Fibroblast of gingiva (primary cell): ENCODE results near the gene HNRNPR.

Experiments used
- DNase-seq: peaks from one replicate; pipeline ENCODE4 v3.0.0-alpha.2; 2011; ENCODE audit warnings: low read depth

HNRNPR gene

GRCh38 chr1:23369335-23370013, 25.4 kb upstream of the HNRNPR start, which contains the start of gene ZNF436:
TSS of gene ZNF436 (minus strand) at chr1:23369836. CDS start at chr1:23368005, 1,831 bp downstream.
- peak; percentile 77 for DNase-seq

GRCh38 chr1:23368562-23369334, 24.7 kb upstream of the HNRNPR start:
- DNase-seq, result peak; percentile 88

- DNase-seq, result peak; percentile 99
Observed at GRCh38 chr1:23367791-23368561, 23.9 kb upstream of the HNRNPR start.

DNA sequence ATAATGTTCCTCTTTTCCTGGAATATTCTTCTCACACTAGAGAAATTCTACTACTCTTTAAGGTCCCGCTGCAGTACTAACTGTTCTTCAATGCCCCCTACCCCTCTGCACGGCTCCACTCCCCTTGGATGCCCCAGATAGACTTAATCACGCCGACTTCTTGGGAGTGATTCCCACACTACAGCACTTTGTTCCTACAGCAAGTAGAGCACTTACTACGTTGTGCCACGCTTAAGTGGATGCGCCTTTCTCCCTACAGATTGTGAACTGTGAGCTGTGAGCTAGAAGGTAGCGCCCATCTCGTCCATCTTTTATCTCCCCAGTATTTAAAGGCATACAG, 23.3 kb upstream of the HNRNPR start:
- no peak for DNase-seq

DNA sequence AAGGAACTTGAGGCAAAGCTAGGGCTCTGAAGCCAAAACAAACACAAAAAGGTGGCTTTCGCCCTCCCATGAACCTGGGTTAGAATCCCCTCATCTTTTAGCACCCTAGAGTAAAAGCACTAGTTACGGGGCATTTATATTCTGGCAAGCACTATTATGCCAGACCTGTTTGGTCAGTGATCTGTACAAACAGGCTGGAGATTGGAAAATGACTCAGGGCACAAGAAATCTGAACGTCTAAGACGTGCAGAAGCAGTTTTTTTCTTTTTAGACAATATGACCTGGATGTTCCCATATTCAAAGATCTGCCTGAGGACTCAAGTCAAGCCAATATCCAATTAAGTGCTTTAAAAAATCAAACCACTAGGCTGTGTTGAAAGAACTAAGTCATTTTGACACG, 22.5 kb upstream of the HNRNPR start:
- no peak for DNase-seq

- DNase-seq, result no peak
Observed at GRCh38 chr1:23366146-23366545, 22.1 kb upstream of the HNRNPR start.

DNA sequence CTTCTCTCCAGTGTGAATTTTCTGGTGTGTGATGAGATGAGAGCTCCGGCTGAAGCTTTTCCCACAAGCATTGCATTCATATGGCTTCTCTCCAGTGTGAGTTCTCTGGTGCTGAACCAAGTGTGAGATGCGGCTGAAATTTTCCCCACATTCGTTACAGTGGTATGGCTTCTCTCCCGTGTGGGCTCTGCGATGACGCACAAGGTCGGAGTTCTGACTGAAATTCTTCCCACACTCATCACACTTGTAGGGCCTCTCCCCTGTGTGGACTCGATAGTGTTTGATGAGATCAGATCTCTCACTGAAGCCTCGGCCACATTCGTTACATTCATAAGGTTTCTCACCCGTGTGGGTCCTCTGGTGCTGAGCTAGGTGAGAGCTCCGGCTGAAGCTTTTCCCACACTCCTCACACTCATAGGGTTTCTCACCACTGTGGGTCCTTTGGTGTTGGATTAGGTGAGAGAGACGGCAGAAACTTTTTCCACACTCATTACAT, 18.2 kb upstream of the HNRNPR start:
- no peak for DNase-seq

DNA sequence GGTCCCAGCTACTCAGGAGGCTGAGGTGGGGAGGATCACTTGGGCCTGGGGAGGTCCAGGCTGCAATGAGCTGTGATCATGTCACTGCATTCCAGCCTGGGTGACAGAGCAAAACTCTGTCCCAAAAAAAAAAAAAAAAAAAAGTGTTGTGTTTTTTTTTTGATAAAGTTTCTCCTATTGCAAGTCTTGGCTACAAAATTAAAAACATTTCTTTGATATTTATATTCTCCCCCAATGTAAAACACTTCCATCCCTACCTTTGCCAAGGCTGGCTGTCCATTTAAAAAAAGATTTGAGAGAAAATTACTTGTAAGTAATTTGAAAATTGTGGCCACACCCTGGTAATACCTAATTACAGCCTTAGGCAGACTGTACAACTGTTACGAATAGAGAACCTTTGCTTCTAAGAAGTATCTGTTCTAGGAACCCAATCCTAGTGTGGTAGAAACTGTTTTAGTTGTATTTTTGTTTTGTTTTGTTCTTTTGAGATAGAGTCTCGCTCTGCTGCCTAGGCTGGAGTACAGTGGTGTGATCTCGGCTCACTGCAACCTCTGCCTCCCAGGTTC, 14.3 kb upstream of the HNRNPR start:
- no peak for DNase-seq

- DNase-seq, result no peak
Observed at GRCh38 chr1:23357138-23357908, 13.2 kb upstream of the HNRNPR start.

GRCh38 chr1:23356471-23357137, 12.5 kb upstream of the HNRNPR start:
- DNase-seq, result no peak

DNA sequence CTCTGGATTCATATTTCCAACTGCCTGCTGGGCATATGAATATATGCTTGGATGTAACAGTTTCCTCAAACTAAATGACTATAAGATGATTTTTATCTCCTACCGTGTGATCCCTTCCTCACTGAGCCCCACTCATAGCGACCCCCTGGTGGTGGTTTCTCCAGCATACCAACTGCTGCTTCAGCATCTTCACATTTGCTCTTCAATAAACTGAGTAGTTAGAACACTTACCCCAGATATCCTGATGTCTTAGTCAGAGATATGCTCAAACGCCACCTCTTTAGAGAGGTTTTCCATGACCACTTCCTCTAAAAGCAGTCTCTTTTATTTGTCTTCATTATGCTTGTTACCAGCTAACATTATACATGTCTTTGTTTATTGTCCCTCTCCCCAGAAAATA, 10.2 kb upstream of the HNRNPR start:
- no peak for DNase-seq

DNA sequence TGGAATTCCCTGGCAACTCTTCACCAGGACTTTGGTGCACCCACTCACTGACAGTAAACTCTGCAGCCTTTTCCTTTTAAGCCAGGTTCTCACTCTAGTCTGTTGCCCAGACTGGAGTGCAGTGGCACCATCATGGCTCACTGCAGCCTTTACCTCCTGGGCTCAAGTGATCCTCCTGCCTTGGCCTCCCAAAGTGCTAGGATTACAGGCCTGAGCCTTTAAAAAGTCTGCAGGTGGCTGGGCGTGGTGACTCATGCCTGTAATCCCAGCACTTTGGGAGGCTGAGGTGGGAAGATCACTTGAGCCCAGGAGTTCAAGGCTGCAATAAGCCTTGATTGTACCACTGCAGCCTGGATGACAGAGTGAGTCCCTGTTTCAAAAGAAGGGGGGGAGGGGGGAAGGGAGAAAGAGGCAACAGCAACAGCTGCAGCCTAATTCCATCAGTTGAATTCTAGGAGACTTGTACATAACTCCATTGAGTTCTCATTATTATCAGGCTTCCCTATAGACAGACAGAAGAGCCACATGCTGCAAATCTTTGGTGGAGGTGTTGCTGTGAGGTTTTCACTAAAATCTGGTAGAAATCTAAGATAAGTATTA, 8.1 kb upstream of the HNRNPR start:
- no peak for DNase-seq

DNA sequence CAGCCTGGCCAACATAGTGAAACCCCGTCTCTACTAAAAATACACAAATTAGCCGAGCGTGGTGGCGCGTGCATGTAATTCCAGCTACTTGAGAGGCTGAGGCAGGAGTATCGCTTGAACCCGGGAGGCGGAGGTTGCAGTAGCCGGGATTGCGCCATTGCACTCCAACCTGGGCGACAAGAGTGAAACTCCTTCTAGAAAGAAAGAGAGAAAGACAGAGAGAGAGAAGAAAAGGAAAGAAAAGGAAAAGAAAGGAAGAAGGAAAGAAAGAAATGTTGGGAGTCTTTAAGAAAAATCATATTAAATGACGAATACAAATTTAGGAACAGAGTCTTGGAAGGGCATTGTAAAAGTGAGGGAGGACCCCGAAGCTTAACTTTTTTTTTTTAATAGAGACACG, 1.8 kb upstream of the HNRNPR start:
- DNase-seq, result no peak

DNA sequence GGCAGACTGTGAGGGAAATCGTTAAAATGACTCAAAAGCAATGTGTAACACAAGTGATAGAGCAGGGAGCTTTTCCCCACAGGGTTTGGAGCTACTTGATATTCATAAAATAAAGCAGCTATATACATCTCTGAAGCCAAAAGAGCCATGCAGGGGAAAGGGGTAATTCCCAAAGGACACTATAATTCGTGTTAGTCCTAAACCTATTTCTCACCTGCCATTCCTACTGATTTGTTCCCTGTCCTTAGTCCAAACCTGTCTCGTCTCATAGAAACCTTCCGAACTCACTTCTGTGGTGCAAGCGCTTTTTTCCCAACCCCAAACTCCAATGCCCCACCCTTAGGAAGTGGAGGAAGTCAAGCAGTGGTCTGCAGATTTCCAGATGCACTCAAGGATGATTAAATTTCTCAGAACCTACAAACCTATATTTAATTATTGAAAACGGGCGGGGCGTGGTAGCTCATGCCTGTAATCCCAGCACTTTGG, 946 bp upstream of the HNRNPR start:
- DNase-seq, result no peak

GRCh38 chr1:23343221-23344110, 618 bp downstream of the HNRNPR start:
- peak; percentile 25 for DNase-seq

GRCh38 chr1:23341931-23342692, 2.0 kb downstream of the HNRNPR start:
- DNase-seq, result peak; percentile 38

DNA sequence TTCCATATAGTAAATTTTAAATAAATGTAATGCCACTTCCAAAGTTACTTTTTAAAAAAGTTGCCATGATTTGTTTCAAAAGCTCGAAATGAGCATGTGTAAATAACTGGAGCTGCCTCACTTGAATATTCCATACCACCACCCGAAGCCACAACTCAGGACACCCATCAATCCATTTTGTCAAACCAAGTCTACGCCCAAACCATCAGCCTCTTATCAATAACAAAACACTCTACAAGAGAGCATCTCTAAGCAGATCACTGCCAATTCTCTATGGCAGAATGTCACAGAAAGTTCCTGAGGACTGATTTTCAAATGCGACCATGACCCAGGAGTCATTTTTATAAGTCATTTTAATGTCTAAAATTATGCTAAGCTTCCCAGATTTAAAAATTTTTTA, 4.5 kb downstream of the HNRNPR start:
- no peak for DNase-seq

DNA sequence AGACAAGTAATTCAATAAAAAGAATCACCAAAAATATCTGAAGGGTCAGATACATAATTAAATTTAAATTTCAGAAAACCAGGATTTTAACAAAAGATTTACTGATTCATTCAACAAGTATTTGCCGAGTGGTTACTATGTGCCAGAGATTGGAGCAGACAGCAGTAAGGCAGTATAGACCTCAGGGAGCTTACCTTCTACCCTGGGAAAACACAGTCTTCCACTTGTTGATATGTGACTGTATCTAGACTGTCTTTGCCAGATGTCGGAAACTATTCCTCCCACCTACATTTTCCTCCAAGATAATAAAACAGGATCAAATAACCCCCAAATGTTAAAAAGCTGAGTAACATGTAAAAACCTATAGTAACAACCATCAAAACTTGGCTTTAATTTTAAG, 6.2 kb downstream of the HNRNPR start:
- no peak for DNase-seq

GRCh38 chr1:23331713-23332112, 12.4 kb downstream of the HNRNPR start:
- DNase-seq, result no peak
